K562 (cell line): Measurements from ENCODE around the gene MMS22L. TPM values are rescaled to one million over a fixed set of nuclear protein-coding genes. Genes with fewer than 3 reads are reported as not detected.

Experiments
- ATAC-seq: fragments of 200-7000 bp; cut with Tn5 transposase; 3 replicates; pipeline ENCODE4 v1.9.1; 2020; ENCODE audit warnings: moderate library complexity
- BruUV-seq: library from RNA; stranded (reverse); fragments of 400-500 nt; replicated peaks from 2 replicates; lab custom pipeline; 2021; lab: Mats Ljungman, UMichigan
- CTCF ChIA-PET: fragments of 300-600 bp; formaldehyde crosslinking; extraction: SDS; loops from one replicate; lab custom pipeline; 2021; ENCODE audit warnings: low intra/inter-chr PET ratio; lab: Yijun Ruan, JAX
- POLR2A ChIA-PET: fragments of 300-600, 350-650 bp; sonication (Branson Sonifier 250); formaldehyde crosslinking; extraction: SDS; loops from one replicate; lab custom pipeline; 2021; ENCODE audit warnings: antibody characterized with exemption, inconsistent platforms; lab: Yijun Ruan, JAX
- DNase-seq, 4 experiments: peaks; one replicate each; pipeline versions ENCODE4 v3.0.0 to v3.0.0-alpha.2; 2011 to 2018; ENCODE audit warnings: low spot score in 3 of 4, mixed read lengths in 3 of 4; ENCODE audit errors: extremely low read depth in 1 of 4
- FAIRE-seq: peaks from 2 replicates; lab custom pipeline; 2011; peaks lifted over from hg19 to GRCh38; lab: Jason Lieb, UNC
- H2AFZ ChIP-seq: 2 replicates; pipeline ENCODE4 v1.6.0; 2011; ENCODE audit warnings: low read depth, low read length, control low read depth, inconsistent platforms
- H3K27ac ChIP-seq: fragments of 200-600 bp; 3 replicates; pipeline ENCODE4 v1.8.0; 2011; ENCODE audit warnings: low read depth, mild to moderate bottlenecking, control low read depth, inconsistent platforms, low read length, moderate library complexity, mixed read lengths; ENCODE audit errors: extremely low read depth
- H3K27me3 ChIP-seq, 2 experiments: fragments of 300-600 bp in 1 of 2; 2 replicates in 1 of 2; 3 replicates in 1 of 2; pipeline versions ENCODE4 v1.6.0 to v1.8.0; 2011; ENCODE audit warnings: inconsistent platforms in 2 of 2, low read length in 2 of 2, mild to moderate bottlenecking in 1 of 2, mixed read lengths in 1 of 2, moderate library complexity in 1 of 2; ENCODE audit not compliant: control insufficient read depth in 2 of 2, insufficient read depth in 2 of 2
- H3K36me3 ChIP-seq: fragments of 300-600 bp; 3 replicates; pipeline ENCODE4 v1.8.0; 2011; ENCODE audit warnings: mild to moderate bottlenecking, low read length, inconsistent platforms; ENCODE audit not compliant: control insufficient read depth, insufficient read depth
- H3K4me1 ChIP-seq, 2 experiments: fragments of 200-600 bp in 1 of 2; replicated peaks in 1 of 2; 2 replicates in 1 of 2; 3 replicates in 1 of 2; pipeline versions ENCODE4 v1.5.1 to v1.8.0; 2011; ENCODE audit warnings: inconsistent platforms in 2 of 2, low read length in 2 of 2, mild to moderate bottlenecking in 1 of 2, mixed read lengths in 1 of 2, moderate library complexity in 1 of 2; ENCODE audit not compliant: control insufficient read depth in 2 of 2, insufficient read depth in 2 of 2
- H3K4me2 ChIP-seq: 2 replicates; pipeline ENCODE4 v1.6.1; 2011; ENCODE audit warnings: low read length, control low read depth, inconsistent platforms, mixed read lengths; ENCODE audit not compliant: insufficient read depth
- H3K4me3 ChIP-seq: fragments of 200-600 bp; sonication (generic), shearing (Covaris generic); 2 replicates; pipeline ENCODE4 v1.5.1; 2016; ENCODE audit warnings: control low read depth, inconsistent platforms
- H3K79me2 ChIP-seq: fragments of 200-600 bp; 3 replicates; pipeline ENCODE4 v1.8.0; 2011; ENCODE audit warnings: low read length, inconsistent platforms; ENCODE audit not compliant: control insufficient read depth, insufficient read depth
- H3K9ac ChIP-seq, 2 experiments: 2 replicates each; pipeline versions ENCODE4 v1.6.0 to v1.6.1; 2011; ENCODE audit warnings: low read depth in 2 of 2, low read length in 2 of 2, control low read depth in 1 of 2, inconsistent platforms in 1 of 2, mild to moderate bottlenecking in 1 of 2, mixed read lengths in 1 of 2; ENCODE audit not compliant: insufficient read depth in 1 of 2
- H3K9me1 ChIP-seq: one replicate; pipeline ENCODE4 v1.6.0; 2011; ENCODE audit warnings: inconsistent platforms, mild to moderate bottlenecking, low read length, moderate library complexity; ENCODE audit not compliant: control insufficient read depth, insufficient read depth
- H3K9me3 ChIP-seq: replicated peaks from 2 replicates; pipeline ENCODE4 v1.5.1; 2011; ENCODE audit warnings: low read depth, low read length, inconsistent platforms; ENCODE audit not compliant: control insufficient read depth, insufficient read depth
- H4K20me1 ChIP-seq: replicated peaks from 2 replicates; pipeline ENCODE4 v1.6.1; 2011; ENCODE audit warnings: low read length, inconsistent platforms, mixed read lengths; ENCODE audit not compliant: control insufficient read depth, insufficient read depth
- PCBP1 ChIP-seq: fragments of 200-400 bp; formaldehyde crosslinking; IDR thresholded peaks from 2 replicates; pipeline ENCODE4 v1.6.1; 2018; ENCODE audit warnings: mild to moderate bottlenecking, low read depth, low read length; ENCODE audit not compliant: poor library complexity, severe bottlenecking
- ZSCAN32 ChIP-seq: fragments of 450-650 bp; formaldehyde crosslinking; IDR thresholded peaks from 2 replicates; pipeline ENCODE4 v1.4.0; 2020; ENCODE audit warnings: mild to moderate bottlenecking, moderate library complexity
- WGBS: fragments of 100-300 bp; shearing (Covaris generic); methylation state at CpG from one replicate; pipeline ENCODE4 v1.1.6; 2016; ENCODE audit warnings: low coverage, mixed read lengths; ENCODE audit not compliant: insufficient coverage; ENCODE audit errors: missing lambda C conversion rate; 5-methylcytosine and 5-hydroxymethylcytosine counted together
- in situ Hi-C: fragments of 300-500 bp; cut with MboI; formaldehyde crosslinking; loops from 4 replicates; pipeline ENCODE4 v1.15.0; 2018; ENCODE audit warnings: inconsistent platforms, mixed read lengths
- intact Hi-C: fragments of 100-400 bp; cut with micrococcal nuclease; formaldehyde crosslinking; loops from 2 replicates; pipeline ENCODE4 v1.14.2; 2022
- polyA plus RNA-seq, 8 experiments: library from polyadenylated mRNA; depleted of rRNA in 4 of 8; stranded (reverse) in 5 of 8; unstranded in 3 of 8; fragments of >200 nt; fragmentation: Nextera tagmentation in 2 of 8; fragmentation: Illumina TruSeq in 1 of 8; extraction: Ambion mirVana in 2 of 8; extraction: Trizol in 1 of 8; gene quantifications; 2 replicates each; pipeline versions ENCODE4 v1.2.1 to v1.2.3, GENCODE V29; 2011 to 2014; ENCODE audit warnings: inconsistent platforms in 1 of 8, missing spikeins in 1 of 8
- total RNA-seq, 7 experiments: library from RNA; depleted of rRNA in 6 of 7; stranded (reverse); fragments of >200 nt in 6 of 7; fragmentation: Illumina TruSeq in 2 of 7; extraction: Trizol in 2 of 7; gene quantifications; 2 replicates each; pipeline versions ENCODE4 v1.2.1 to v1.2.3, GENCODE V29; 2011 to 2021; ENCODE audit warnings: low replicate concordance in 1 of 7
- TF ChIP-seq, protein P1 (sequence below): fragments of 250-450 bp; sonication (Bioruptor Pico); IDR thresholded peaks from 2 replicates; pipeline ENCODE4 v1.5.0; 2020; ENCODE audit warnings: mild to moderate bottlenecking

Gene MMS22L
- total and polyA plus RNA-seq, 9 of the 15 experiments (the other 6 are each of a cell fraction or from before 2014, with no cell fraction given), result 13.0 to 59.5 (median 26.9) TPM

DNA sequence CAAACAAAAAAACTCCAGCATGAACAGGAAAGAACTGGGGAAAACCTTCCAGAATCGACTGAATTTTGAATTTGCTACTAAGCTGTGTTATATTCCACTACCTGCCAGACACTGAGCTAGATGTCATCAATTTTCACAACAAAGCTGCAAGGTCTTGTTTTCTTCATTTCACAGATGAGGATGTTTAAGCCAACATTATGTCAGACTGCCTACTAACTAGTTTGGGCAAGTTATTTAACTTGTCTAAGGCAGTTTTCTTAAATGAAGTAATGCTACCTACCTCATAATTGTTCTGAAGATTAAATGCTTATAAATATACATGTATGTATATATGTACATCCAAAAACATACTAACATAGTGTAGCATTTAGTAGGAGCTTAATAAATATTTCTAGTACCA is 144.4 kb downstream of the MMS22L start:
- Histone ChIP-seq H3K4me1 (no peaks in the 10 kb centered on the region), H3K27me3 (no peaks in the 10 kb centered on the region), H3K27ac (no peak overlapping the region), H3K9me1 (no peaks in the 10 kb centered on the region), H3K9ac (no peak overlapping the region), H3K36me3 (no peaks in the 10 kb centered on the region), H3K79me2 (no peaks in the 10 kb centered on the region), H3K9me3 (no peaks in the 10 kb centered on the region), H3K4me3 (no peak overlapping the region), H3K4me2 (no peak overlapping the region), H4K20me1 (no peaks in the 10 kb centered on the region), H2AFZ (no peak overlapping the region)
- 20% methylated on average over 1 of the region's 1 CpG for WGBS
- no peak for DNase-seq
- in situ Hi-C loops, result no loop called here
- BruUV-seq, result no TSS peak
- FAIRE-seq, result no peak
- TF ChIP-seq, protein P1, sequence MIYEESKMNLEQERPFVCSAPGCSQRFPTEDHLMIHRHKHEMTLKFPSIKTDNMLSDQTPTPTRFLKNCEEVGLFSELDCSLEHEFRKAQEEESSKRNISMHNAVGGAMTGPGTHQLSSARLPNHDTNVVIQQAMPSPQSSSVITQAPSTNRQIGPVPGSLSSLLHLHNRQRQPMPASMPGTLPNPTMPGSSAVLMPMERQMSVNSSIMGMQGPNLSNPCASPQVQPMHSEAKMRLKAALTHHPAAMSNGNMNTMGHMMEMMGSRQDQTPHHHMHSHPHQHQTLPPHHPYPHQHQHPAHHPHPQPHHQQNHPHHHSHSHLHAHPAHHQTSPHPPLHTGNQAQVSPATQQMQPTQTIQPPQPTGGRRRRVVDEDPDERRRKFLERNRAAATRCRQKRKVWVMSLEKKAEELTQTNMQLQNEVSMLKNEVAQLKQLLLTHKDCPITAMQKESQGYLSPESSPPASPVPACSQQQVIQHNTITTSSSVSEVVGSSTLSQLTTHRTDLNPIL (CRISPR knock-in tag), result no peak
- TF ChIP-seq ZSCAN32, result no peak
- no peak for TF ChIP-seq PCBP1
- no peak for ATAC-seq
- intact Hi-C loops, result no loop called here
- POLR2A ChIA-PET, result interaction anchor here (1.0 kb wide), 1 partner anchor 43 kb away, joined by 3 read pairs; no protein-coding TSS in a partner anchor
- CTCF ChIA-PET, result no interaction called here
